HL-60/S4 treated with retinoic acid at 250 ng/mL for 4 days and 3 days (cell line): ENCODE measurements around the gene TNNT3.

ENCODE experiments used
- in situ Hi-C: fragments of 300-500 bp; cut with MboI; formaldehyde crosslinking; loops from 2 replicates; pipeline ENCODE4 v1.7.0; 2022; ENCODE audit warnings: low sequenced_read_pairs

TNNT3 gene

GRCh38 chr11:1949302-1949701, 29.8 kb downstream of the TNNT3 start:
- in situ Hi-C loops = no loop called here

- in situ Hi-C loops = no loop called here
Observed at GRCh38 chr11:1949922-1950321, 30.4 kb downstream of the TNNT3 start.

GRCh38 chr11:1952806-1953482, 33.4 kb downstream of the TNNT3 start:
- in situ Hi-C loops = no loop called here

GRCh38 chr11:1953489-1954266, 34.2 kb downstream of the TNNT3 start:
- in situ Hi-C loops = no loop called here

GRCh38 chr11:1958367-1958766, 38.9 kb downstream of the TNNT3 start:
- in situ Hi-C loops = no loop called here

GRCh38 chr11:1959786-1960185, 40.3 kb downstream of the TNNT3 start:
- in situ Hi-C loops = no loop called here

- in situ Hi-C loops = no loop called here
Observed at GRCh38 chr11:1963864-1964263, 44.4 kb downstream of the TNNT3 start.

- in situ Hi-C loops = no loop called here
Observed at GRCh38 chr11:1964348-1964747, 44.8 kb downstream of the TNNT3 start.

GRCh38 chr11:1964955-1965354, 45.5 kb downstream of the TNNT3 start:
- in situ Hi-C loops = no loop called here

GRCh38 chr11:1966531-1966930, 47.0 kb downstream of the TNNT3 start:
- in situ Hi-C loops = no loop called here

- in situ Hi-C loops = no loop called here
Observed at GRCh38 chr11:1967641-1968225, 48.2 kb downstream of the TNNT3 start.

- in situ Hi-C loops = no loop called here
Observed at GRCh38 chr11:1968454-1969002, 49.0 kb downstream of the TNNT3 start.

- in situ Hi-C loops = no loop called here
Observed at GRCh38 chr11:1969035-1969434, 49.5 kb downstream of the TNNT3 start.

GRCh38 chr11:1969776-1970175, 50.3 kb downstream of the TNNT3 start:
- in situ Hi-C loops = no loop called here

GRCh38 chr11:1970956-1971355, 51.5 kb downstream of the TNNT3 start:
- in situ Hi-C loops = no loop called here

GRCh38 chr11:1975185-1975584, 55.7 kb downstream of the TNNT3 start:
- in situ Hi-C loops = no loop called here

GRCh38 chr11:1978720-1979473, 59.4 kb downstream of the TNNT3 start:
- in situ Hi-C loops = no loop called here

GRCh38 chr11:1979607-1980006, 60.1 kb downstream of the TNNT3 start:
- in situ Hi-C loops = no loop called here

GRCh38 chr11:1982873-1983600, 63.5 kb downstream of the TNNT3 start:
- in situ Hi-C loops = no loop called here

- in situ Hi-C loops = no loop called here
Observed at GRCh38 chr11:1983601-1983961, 64.1 kb downstream of the TNNT3 start.

GRCh38 chr11:1987024-1987423, 67.5 kb downstream of the TNNT3 start:
- in situ Hi-C loops = no loop called here
